ENCODE results near the gene RACGAP1.

GRCh38 chr12:50060120-50060468 is 34.8 kb upstream of the RACGAP1 start:
- no peak for TF ChIP-seq POLR2A (IDR thresholded peaks at IDR 0.05)
- TF ChIP-seq CTCF (IDR thresholded peaks at IDR 0.05) = no peak
